AML-193 (cell line): Measurements from ENCODE around the gene CNTNAP5.

Experiments
- DNase-seq, 2 experiments: peaks; one replicate each; lab custom pipeline; 2025; lab: John Stamatoyannopoulos, UW

Gene CNTNAP5

DNA sequence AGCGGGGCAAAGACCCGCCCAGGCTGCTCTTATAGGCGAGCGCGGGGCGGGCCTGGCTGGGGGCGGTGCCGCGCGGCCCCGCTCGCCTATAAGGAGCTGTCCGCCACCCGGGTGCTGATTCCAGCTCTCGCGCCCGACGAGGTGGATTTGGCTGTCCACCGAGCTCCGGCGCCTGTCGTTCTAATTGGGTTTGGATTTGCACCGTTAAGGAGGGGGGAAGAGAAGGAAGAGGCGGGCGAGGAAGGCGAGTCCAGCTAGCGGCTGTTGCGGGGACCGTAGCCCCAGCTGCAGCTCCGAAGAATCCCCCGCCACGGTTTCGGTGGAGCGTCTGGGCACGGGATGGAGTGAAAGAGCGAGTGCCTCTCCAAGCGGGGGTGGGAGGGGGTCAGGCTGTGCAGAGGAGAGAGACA, at the start of gene CNTNAP5:
Gene CNTNAP5 (plus strand): TSS at position 117 of the 410 bp plus-strand sequence. CDS start 364 bp downstream, outside the sequence.
- DNase-seq, result no peak

- DNase-seq, result no peak
Measured at GRCh38 chr2:123976054-123976648, 48.9 kb upstream of the CNTNAP5 start.

- DNase-seq, result peak in 1 of 2 experiments; percentile 1
Measured at GRCh38 chr2:123993728-123994323, 31.3 kb upstream of the CNTNAP5 start.

GRCh38 chr2:123999681-124000080, 25.4 kb upstream of the CNTNAP5 start:
- no peak for DNase-seq

GRCh38 chr2:124001696-124002430, 23.2 kb upstream of the CNTNAP5 start:
- DNase-seq, result no peak

DNA sequence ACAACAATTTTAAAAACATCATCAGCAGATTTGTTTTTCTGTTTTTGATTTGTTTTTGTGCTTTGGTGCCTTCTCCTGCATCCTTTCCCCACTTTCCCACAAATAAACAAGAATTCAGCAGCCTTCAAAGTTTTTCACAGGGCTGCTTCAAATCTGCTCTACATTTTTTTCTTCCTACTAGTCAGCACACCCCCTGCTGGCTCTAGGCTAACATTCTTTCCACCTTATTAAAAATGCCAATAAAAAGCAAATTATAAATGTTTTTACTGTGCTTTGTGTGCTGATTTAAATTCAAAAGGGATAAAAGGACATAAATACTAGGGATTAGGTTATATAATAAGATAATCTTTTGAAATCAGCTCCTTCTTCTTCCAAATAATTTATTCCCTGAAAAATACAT, 6.2 kb upstream of the CNTNAP5 start:
- DNase-seq, result no peak

- DNase-seq, result no peak
Measured at GRCh38 chr2:124024561-124025170, 421 bp upstream of the CNTNAP5 start.

GRCh38 chr2:124025891-124026434, 876 bp downstream of the CNTNAP5 start:
- no peak for DNase-seq

- DNase-seq, result no peak
Measured at GRCh38 chr2:124026503-124026902, 1.4 kb downstream of the CNTNAP5 start.

GRCh38 chr2:124027182-124027581, 2.1 kb downstream of the CNTNAP5 start:
- peak; percentile 24 to 54 for DNase-seq

DNA sequence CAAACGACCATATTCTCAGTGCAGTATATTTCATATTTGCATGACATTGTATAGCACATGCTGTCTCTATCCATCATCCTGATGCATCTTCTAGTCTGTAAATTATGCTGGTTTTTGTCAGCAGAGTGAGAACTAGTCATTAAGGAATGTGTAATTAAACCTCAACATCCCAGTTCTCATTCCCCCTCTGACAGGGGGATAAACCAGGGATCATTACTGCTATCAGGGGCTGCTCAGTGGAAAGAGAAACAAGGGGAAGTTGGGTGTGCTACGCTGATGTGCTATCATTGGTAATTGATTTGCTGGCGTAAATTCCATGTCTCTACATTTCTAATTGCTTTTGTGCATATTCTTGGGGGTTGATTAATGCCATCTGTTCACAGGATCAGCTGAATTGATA, 7.7 kb downstream of the CNTNAP5 start:
- no peak for DNase-seq

DNA sequence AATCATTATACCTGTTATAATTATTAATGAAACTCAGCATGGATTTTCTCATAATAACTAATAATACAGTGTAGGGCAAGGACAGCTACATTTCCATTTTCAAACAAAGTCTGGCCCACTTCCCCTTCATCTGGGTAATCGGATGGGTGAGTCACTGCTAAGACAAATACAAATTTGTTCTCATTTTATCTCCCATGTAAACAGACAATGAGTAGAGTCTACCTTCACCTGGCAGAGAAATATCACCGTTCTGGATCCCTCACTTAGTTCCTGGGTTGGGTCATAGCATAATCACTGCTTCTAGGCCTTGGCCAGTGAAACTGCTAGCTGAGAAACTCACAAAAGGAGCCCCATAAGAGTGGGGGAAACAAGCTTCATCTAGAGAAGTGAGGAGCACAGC, 9.2 kb downstream of the CNTNAP5 start:
- DNase-seq, result no peak

GRCh38 chr2:124035001-124035400, 9.9 kb downstream of the CNTNAP5 start:
- DNase-seq, result no peak

DNA sequence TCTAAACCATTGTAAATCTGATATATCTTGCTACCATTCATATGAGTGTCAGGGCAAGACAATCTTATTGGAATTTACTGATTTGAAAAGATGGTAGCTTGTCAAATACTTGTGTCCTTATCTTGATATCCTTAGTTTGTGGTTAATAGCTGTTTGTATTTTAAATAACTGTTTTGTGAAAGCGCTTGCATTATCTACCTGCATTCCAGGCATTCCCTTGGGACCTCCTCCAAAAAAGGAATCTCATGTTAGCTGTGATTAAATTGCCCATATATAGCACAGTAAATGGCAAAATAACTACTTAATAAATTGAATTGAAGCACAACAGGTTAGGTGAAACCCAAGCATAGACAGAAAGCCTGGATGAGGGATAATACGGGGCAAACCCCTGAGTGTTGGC, 13.9 kb downstream of the CNTNAP5 start:
- DNase-seq, result no peak

DNA sequence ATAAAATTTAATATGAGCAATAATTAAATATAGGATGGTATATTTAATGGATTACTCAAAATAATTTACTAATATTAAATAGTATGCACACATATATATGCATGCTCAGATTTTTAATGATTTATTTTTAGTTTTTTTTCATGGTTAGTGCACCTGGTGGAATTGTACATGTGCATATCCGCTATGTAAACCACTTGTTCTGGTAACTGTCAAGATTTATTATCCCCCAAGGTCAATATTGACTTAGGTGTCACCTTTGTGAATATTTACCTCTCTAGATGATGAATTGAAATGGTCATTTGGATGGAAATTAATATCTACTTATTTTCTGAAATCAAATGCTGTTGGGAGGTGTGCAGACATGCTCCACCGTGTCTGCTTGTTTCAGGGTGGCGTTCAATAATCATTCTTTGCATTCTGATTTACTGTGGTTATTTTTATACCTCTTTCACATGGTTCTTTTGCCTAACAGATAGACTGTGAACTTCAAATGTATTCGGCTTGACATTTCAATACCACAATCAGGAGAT, 14.7 kb downstream of the CNTNAP5 start:
- DNase-seq, result no peak

GRCh38 chr2:124045894-124046293, 20.8 kb downstream of the CNTNAP5 start:
- no peak for DNase-seq

DNA sequence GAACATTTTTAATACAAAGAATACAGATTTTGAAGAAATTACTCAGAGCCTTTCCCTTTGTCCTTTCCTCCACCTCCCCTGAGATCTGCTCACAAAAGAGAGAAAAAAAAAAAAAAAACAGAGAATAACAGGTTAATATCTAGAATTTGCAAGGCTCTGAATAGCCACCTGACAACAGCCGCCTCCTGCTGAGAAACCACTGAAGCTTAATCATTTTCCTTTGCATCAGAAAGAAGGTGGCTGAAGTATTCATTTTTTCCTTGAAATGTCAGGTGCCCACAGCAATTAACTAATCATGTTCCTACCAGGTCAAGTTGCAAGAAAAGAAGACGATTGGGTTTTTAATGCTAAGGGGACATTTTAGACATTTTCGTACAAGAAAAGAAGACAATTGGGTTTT, 21.2 kb downstream of the CNTNAP5 start:
- no peak for DNase-seq

DNA sequence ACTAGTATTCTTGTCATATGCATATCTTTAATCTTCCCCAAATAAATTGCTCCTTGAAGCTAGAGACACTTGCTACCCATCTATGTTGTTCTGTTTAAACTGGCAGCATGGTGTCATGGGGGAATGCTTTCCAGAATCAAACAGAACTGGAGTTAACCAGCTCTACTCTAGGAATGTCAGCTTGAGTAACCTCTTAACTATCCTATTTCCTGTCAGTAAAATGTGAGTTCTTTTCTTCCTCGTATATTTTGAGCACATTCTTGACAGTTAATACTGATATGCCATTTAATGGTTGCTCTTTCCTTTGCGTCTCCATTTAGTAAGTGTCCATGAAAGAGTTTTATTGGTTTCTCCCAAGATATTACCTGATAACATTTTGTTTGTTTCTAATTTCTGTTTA, 23.0 kb downstream of the CNTNAP5 start:
- DNase-seq, result no peak

DNA sequence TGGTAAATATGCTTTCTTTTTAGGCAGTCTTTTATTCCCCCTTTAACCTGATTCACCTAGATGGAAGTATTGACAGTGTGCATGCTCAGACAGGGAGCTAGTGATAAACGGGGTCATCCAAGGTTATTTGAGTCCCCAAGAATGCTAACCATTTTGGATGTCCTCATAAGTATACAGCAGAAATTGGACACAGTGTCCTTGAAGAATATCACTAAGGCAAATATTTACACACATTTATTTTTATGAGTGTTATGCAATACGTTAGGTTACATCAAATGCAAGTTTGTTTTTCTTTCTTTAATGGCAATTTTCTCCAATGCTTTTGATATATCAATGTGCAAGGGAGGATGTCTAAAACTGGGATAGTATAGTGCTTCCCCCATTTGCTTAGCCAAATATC, 23.6 kb downstream of the CNTNAP5 start:
- DNase-seq, result no peak

- no peak for DNase-seq
Measured at GRCh38 chr2:124049136-124049535, 24.0 kb downstream of the CNTNAP5 start.

- no peak for DNase-seq
Measured at GRCh38 chr2:124050833-124051497, 25.9 kb downstream of the CNTNAP5 start.

DNA sequence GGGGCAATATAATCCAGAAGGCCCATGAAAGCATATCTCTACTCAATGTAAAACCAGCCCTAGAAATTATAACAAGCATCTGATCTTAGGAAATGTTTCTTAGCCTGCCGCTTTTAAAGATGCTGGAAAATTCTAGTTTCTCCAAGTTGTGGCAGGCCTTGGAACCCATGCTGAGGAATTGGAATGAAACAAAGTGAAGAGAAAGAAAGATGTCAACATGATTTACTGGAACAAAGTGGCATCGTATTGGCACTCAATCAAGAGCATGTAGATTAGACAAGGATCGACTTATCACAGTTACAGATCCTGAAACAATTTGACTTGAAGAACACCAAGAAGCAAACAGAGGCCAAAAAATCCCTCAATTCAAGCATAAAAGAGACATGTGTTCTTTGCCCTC, 28.7 kb downstream of the CNTNAP5 start:
- no peak for DNase-seq
